Neural crest cell (in vitro differentiated cells): ENCODE results near the gene GRK5. TPM values are rescaled to one million over a fixed set of nuclear protein-coding genes. Genes with fewer than 3 reads are reported as not detected.
A peak's percentile ranks its signal among the peaks of the same experiment; 100 is the strongest.

Experiments
- DNase-seq: peaks from one replicate; pipeline ENCODE4 v3.0.0; 2021; ENCODE audit warnings: low read depth, mixed read lengths, low spot score
- H3K27ac Mint-ChIP-seq: one replicate; pipeline ENCODE4 v1.8.0; 2021; ENCODE audit warnings: mild to moderate bottlenecking, mixed read lengths; ENCODE audit not compliant: unreplicated experiment
- H3K27me3 Mint-ChIP-seq: 2 replicates; pipeline ENCODE4 v1.8.0; 2021; ENCODE audit warnings: low read depth, mild to moderate bottlenecking, mixed read lengths
- H3K36me3 Mint-ChIP-seq: 2 replicates; pipeline ENCODE4 v1.8.0; 2021; ENCODE audit warnings: low read depth, mild to moderate bottlenecking, mixed read lengths
- H3K4me1 Mint-ChIP-seq: 2 replicates; pipeline ENCODE4 v1.8.0; 2021; ENCODE audit warnings: mixed read lengths
- H3K4me3 Mint-ChIP-seq: one replicate; pipeline ENCODE4 v1.8.0; 2021; ENCODE audit warnings: mild to moderate bottlenecking, mixed read lengths
- H3K9me3 Mint-ChIP-seq: 2 replicates; pipeline ENCODE4 v1.8.0; 2021; ENCODE audit warnings: mixed read lengths
- total RNA-seq: library from RNA; stranded (reverse); gene quantifications from 2 replicates; pipeline ENCODE4 v1.2.1, GENCODE V29; 2021
- TF ChIP-seq, protein P1 (sequence below): fragments of 200-600 bp; sonication (generic); conservative IDR thresholded peaks from 2 replicates; pipeline ENCODE4 v1.5.0; 2021; ENCODE audit warnings: antibody characterized with exemption, mild to moderate bottlenecking

Gene GRK5
- total RNA-seq, 1 donor from 2014 or later, result 13.5 TPM

DNA sequence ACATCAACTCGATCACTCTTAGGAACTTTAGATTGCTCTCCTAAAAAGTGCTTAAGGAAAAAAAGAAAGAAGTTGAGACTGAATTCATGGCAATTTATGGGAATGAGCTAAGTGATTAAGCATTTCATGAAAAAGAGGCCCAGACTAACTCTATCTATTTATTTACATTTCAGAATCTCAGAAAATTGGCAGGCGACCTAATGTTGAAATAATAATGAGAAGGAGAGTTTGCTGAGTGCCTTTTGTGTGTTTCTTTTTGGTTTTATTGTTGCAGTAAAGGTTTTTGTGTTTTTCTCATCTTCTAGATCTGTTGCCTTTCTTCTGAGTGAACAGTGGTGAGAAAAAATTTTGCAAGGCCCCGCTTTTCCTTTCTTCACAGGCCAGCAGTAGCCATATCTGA is 3.8 kb downstream of the GRK5 start:
- peak overlapping the region; percentile 36 for H3K4me3 Mint-ChIP-seq

DNA sequence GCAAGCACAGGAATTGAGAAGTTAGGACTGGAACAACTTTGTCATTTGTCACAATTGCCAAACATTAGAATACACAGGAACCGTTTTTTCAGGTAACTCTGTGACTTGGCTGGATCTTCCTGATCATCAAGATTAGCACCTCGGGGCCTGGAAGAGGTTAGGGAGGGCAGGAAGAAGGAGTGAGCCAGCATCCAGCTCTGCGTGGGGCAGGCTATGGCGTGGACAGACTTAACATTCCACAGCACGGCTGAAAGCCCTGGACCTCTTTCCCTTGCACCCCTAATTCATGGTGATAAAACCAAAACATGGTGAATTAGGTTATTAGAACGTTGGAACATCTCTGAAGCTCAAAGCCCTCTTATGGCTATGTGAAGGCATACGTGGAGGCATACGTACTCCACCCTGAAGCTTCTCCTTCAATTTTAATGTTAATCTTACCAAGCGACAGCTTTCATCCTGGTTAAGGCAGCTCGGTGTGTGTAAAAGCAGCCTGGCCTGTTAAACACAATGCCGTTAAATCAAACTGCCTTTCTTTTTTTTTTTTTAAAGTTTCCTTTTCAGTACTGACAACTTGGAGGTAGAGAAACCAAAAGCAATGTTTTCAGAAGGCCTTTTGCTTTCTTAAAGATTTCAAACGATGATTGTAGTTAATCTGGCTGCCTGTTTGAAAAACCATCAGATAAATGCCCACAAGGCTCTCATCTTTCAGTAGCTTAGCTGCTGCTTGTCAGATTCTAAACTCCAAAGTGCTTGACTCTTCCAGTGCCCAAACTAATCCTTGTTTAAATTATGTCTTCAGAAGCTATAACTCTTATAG is 4.5 kb downstream of the GRK5 start:
- Mint-ChIP-seq H3K27ac (no peak overlapping the region), H3K9me3 (no peaks in the 10 kb centered on the region), H3K4me1 (peaks cover 53% of the 10 kb centered on the region), H3K36me3 (no peaks in the 10 kb centered on the region), H3K27me3 (no peaks in the 10 kb centered on the region), H3K4me3 (peak overlapping the region; percentile 36)
- no peak for DNase-seq
- TF ChIP-seq, protein P1, sequence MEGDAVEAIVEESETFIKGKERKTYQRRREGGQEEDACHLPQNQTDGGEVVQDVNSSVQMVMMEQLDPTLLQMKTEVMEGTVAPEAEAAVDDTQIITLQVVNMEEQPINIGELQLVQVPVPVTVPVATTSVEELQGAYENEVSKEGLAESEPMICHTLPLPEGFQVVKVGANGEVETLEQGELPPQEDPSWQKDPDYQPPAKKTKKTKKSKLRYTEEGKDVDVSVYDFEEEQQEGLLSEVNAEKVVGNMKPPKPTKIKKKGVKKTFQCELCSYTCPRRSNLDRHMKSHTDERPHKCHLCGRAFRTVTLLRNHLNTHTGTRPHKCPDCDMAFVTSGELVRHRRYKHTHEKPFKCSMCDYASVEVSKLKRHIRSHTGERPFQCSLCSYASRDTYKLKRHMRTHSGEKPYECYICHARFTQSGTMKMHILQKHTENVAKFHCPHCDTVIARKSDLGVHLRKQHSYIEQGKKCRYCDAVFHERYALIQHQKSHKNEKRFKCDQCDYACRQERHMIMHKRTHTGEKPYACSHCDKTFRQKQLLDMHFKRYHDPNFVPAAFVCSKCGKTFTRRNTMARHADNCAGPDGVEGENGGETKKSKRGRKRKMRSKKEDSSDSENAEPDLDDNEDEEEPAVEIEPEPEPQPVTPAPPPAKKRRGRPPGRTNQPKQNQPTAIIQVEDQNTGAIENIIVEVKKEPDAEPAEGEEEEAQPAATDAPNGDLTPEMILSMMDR, result no peak

More for the DNA sequence above, 3.8 kb downstream of the GRK5 start:
- H3K9me3 Mint-ChIP-seq, result no peaks in the 10 kb centered on the region
- DNase-seq, result no peak
- no peak overlapping the region for H3K27ac Mint-ChIP-seq
- TF ChIP-seq, protein P1, result no peak
- no peaks in the 10 kb centered on the region for H3K36me3 Mint-ChIP-seq
- H3K27me3 Mint-ChIP-seq, result no peaks in the 10 kb centered on the region
- H3K4me1 Mint-ChIP-seq, result peaks cover 58% of the 10 kb centered on the region

DNA sequence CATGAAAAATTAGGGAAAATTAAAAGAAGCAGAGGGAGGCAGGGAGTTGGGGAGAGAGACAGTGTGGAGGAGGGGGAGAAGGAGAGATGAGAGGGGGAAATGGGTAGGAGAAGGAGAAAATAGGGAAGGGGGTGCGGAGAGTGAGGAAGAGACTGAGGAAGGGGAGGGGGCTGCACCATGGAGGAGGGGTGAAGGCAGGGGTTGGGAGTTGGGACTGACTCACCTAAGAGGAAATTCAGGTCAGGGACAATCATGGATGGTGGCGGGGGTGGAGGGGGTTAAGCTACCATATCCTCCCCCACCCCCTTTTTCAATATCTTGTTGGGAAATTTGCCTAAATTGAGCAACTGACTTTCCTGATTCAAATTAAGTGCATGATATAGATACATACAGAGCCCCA is 8.0 kb downstream of the GRK5 start:
- Mint-ChIP-seq H3K4me3 (no peak overlapping the region), H3K9me3 (no peaks in the 10 kb centered on the region), H3K36me3 (no peaks in the 10 kb centered on the region), H3K27ac (no peak overlapping the region), H3K4me1 (peaks cover 29% of the 10 kb centered on the region), H3K27me3 (no peaks in the 10 kb centered on the region)
- TF ChIP-seq, protein P1, result no peak
- DNase-seq, result no peak

DNA sequence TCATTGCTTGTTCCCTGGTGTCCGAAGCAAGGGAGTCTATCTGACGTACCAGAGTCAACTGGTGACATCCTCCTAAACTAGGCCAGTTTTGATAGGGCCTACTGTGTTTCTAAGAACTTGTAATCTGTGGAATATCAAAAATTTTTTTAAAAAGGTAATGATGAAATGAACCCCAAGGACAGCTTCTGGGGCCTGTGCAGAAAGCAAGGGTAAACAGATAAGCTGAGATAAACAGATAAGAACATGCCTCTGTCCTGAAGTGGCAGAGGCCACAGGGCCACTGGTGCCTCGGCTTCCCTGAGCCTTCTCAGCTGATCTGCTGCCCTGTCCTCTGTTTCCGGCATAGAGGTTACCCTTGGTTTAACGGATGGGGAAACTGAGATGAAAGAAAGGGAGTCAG is 8.8 kb downstream of the GRK5 start:
- no peak for DNase-seq
- TF ChIP-seq, protein P1, result no peak
- no peak overlapping the region for H3K27ac Mint-ChIP-seq
- peaks cover 27% of the 10 kb centered on the region for H3K4me1 Mint-ChIP-seq
- H3K4me3 Mint-ChIP-seq, result no peak overlapping the region
- no peaks in the 10 kb centered on the region for H3K9me3 Mint-ChIP-seq
- no peaks in the 10 kb centered on the region for H3K36me3 Mint-ChIP-seq
- no peaks in the 10 kb centered on the region for H3K27me3 Mint-ChIP-seq

DNA sequence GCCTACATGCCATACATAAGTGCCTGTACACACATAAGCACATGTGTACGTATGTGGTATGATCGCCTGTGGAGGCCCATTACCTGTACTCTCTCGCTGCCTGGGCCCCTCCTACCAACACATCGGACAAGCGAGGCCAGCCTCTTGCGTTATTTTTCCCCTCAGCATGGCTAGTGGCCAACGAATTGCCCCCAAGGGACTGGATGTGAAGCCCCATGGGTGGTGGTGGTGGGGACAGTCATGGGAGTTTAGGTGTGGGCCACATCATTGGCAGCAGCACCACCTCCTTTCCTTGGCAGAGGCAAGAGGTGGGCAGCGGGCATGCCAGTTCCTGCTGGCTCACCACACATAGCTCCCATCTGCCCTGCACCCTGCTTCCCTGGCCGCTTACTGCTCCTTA is 10.0 kb downstream of the GRK5 start:
- peaks cover 24% of the 10 kb centered on the region for H3K4me1 Mint-ChIP-seq
- no peak overlapping the region for H3K4me3 Mint-ChIP-seq
- TF ChIP-seq, protein P1, result no peak
- no peaks in the 10 kb centered on the region for H3K36me3 Mint-ChIP-seq
- no peaks in the 10 kb centered on the region for H3K27me3 Mint-ChIP-seq
- H3K27ac Mint-ChIP-seq, result no peak overlapping the region
- no peak for DNase-seq
- no peaks in the 10 kb centered on the region for H3K9me3 Mint-ChIP-seq
